Keratinocyte (primary cell): ENCODE measurements around the gene ETV4. TPM values are rescaled to one million over a fixed set of nuclear protein-coding genes. Genes with fewer than 3 reads are reported as not detected.

Experiments used
- DNase-seq: peaks from one replicate; pipeline ENCODE4 v3.0.0-alpha.2; 2011; ENCODE audit warnings: low read depth, missing footprints, low spot score
- FAIRE-seq: peaks from 2 replicates; lab custom pipeline; 2011; peaks lifted over from hg19 to GRCh38; lab: Jason Lieb, UNC
- H2AFZ ChIP-seq: 2 replicates; pipeline ENCODE4 v1.6.0; 2012; ENCODE audit warnings: low read length, control low read depth, inconsistent platforms; ENCODE audit not compliant: control insufficient read depth
- H3K27ac ChIP-seq: 2 replicates; pipeline ENCODE4 v1.5.1; 2011; ENCODE audit warnings: low read length; ENCODE audit not compliant: control insufficient read depth, insufficient read depth
- H3K27me3 ChIP-seq: 3 replicates; pipeline ENCODE4 v1.6.0; 2011; ENCODE audit warnings: low read length; ENCODE audit not compliant: control insufficient read depth, insufficient read depth; ENCODE audit errors: extremely low read depth
- H3K36me3 ChIP-seq, 2 experiments: 2 replicates in 1 of 2; 3 replicates in 1 of 2; pipeline ENCODE4 v1.5.1; 2011; ENCODE audit warnings: low read length in 2 of 2, mild to moderate bottlenecking in 1 of 2; ENCODE audit not compliant: control insufficient read depth in 2 of 2, insufficient read depth in 2 of 2; ENCODE audit errors: extremely low read depth in 1 of 2
- H3K4me1 ChIP-seq: 3 replicates; pipeline ENCODE4 v1.5.1; 2011; ENCODE audit warnings: low read length; ENCODE audit not compliant: control insufficient read depth, insufficient read depth; ENCODE audit errors: extremely low read depth
- H3K4me2 ChIP-seq: 3 replicates; pipeline ENCODE4 v1.6.0; 2011; ENCODE audit warnings: low read depth, low read length; ENCODE audit not compliant: control insufficient read depth, insufficient read depth; ENCODE audit errors: extremely low read depth
- H3K4me3 ChIP-seq, 3 experiments: fragments of 200-600 bp in 1 of 3; sonication (generic) in 1 of 3; 2 replicates in 2 of 3; 3 replicates in 1 of 3; pipeline ENCODE4 v1.5.1; 2011 to 2016; ENCODE audit warnings: low read length in 3 of 3, mild to moderate bottlenecking in 3 of 3, control low read depth in 2 of 3, inconsistent platforms in 1 of 3, low read depth in 1 of 3, mixed read lengths in 1 of 3, mixed run types in 1 of 3, moderate library complexity in 1 of 3; ENCODE audit not compliant: control insufficient read depth in 2 of 3, insufficient read depth in 2 of 3; ENCODE audit errors: extremely low read depth in 1 of 3
- H3K79me2 ChIP-seq: 2 replicates; pipeline ENCODE4 v1.6.0; 2012; ENCODE audit warnings: low read length; ENCODE audit not compliant: control insufficient read depth, insufficient read depth
- H3K9ac ChIP-seq: 3 replicates; pipeline ENCODE4 v1.6.0; 2011; ENCODE audit warnings: low read length; ENCODE audit not compliant: control insufficient read depth, insufficient read depth; ENCODE audit errors: extremely low read depth
- H3K9me1 ChIP-seq: 3 replicates; pipeline ENCODE4 v1.6.0; 2011; ENCODE audit warnings: low read length; ENCODE audit not compliant: control insufficient read depth, insufficient read depth; ENCODE audit errors: extremely low read depth
- H3K9me3 ChIP-seq: 2 replicates; pipeline ENCODE4 v1.5.1; 2012; ENCODE audit warnings: low read depth, low read length; ENCODE audit not compliant: control insufficient read depth
- H4K20me1 ChIP-seq: 3 replicates; pipeline ENCODE4 v1.6.0; 2011; ENCODE audit warnings: low read length; ENCODE audit not compliant: control insufficient read depth, insufficient read depth; ENCODE audit errors: extremely low read depth
- EZH2 ChIP-seq: IDR thresholded peaks from one replicate; pipeline ENCODE4 v1.6.1; 2012; ENCODE audit warnings: inconsistent platforms, mild to moderate bottlenecking, low read length, moderate library complexity
- dilution Hi-C: fragments of 300-500 bp; cut with MboI; formaldehyde crosslinking; loops from one replicate; pipeline ENCODE4 v1.7.0; 2020; ENCODE audit warnings: low sequenced_read_pairs; ENCODE audit not compliant: extremely low pct_ligation_motif_present
- polyA minus RNA-seq, 3 experiments: library from RNA; depleted of rRNA, polyadenylated mRNA; stranded (reverse); fragments of >200 nt; gene quantifications; 1 replicate in 1 of 3; 2 replicates in 1 of 3; 3 replicates in 1 of 3; pipeline ENCODE4 v1.2.3, GENCODE V29; 2011
- polyA plus RNA-seq, 5 experiments: library from polyadenylated mRNA; depleted of rRNA in 3 of 5; stranded (reverse) in 3 of 5; stranded (forward) in 1 of 5; unstranded in 1 of 5; fragments of >200 nt; gene quantifications; 1 replicate in 1 of 5; 2 replicates in 3 of 5; 3 replicates in 1 of 5; pipeline versions ENCODE4 v1.2.1 to v1.2.3, GENCODE V29; 2011 to 2012; ENCODE audit warnings: missing spikeins in 2 of 5, low read depth in 1 of 5, low replicate concordance in 1 of 5
- TF ChIP-seq, protein P1 (sequence below), 3 experiments: IDR thresholded peaks in 1 of 3; conservative IDR thresholded peaks in 1 of 3; optimal IDR thresholded peaks in 1 of 3; 2 replicates in 2 of 3; 3 replicates in 1 of 3; pipeline versions ENCODE3 to v1.5.1; 2011; ENCODE audit warnings: low read length in 3 of 3, mild to moderate bottlenecking in 3 of 3, moderate library complexity in 2 of 3, control low read depth in 1 of 3, inconsistent platforms in 1 of 3; ENCODE audit not compliant: insufficient read depth in 2 of 3; ENCODE audit errors: extremely low read depth in 1 of 3

Gene ETV4
- polyA plus RNA-seq: 20.9 to 49.7 TPM (median 33.6 TPM) in 3 replicates
- 12.1 TPM for polyA plus RNA-seq (2011; ENCODE audit: low read depth)
- 20.1 and 31.5 TPM in 2 replicates for polyA plus RNA-seq (2011; cell fraction: cytosol; rRNA removed)
- 31.1 and 41.0 TPM in 2 replicates for polyA plus RNA-seq (2011; cell fraction: nucleus; rRNA removed)
- polyA plus RNA-seq (2012; ENCODE audit: low replicate concordance): 25.3 and 57.1 TPM in 2 replicates
- polyA minus RNA-seq: 23.2 to 57.2 TPM (median 36.7 TPM) in 3 replicates
- 34.0 TPM for polyA minus RNA-seq (2011; cell fraction: cytosol; rRNA and poly(A)+ RNA removed)
- 13.2 TPM in 2 replicates for polyA minus RNA-seq (2011; cell fraction: nucleus; rRNA and poly(A)+ RNA removed)

DNA sequence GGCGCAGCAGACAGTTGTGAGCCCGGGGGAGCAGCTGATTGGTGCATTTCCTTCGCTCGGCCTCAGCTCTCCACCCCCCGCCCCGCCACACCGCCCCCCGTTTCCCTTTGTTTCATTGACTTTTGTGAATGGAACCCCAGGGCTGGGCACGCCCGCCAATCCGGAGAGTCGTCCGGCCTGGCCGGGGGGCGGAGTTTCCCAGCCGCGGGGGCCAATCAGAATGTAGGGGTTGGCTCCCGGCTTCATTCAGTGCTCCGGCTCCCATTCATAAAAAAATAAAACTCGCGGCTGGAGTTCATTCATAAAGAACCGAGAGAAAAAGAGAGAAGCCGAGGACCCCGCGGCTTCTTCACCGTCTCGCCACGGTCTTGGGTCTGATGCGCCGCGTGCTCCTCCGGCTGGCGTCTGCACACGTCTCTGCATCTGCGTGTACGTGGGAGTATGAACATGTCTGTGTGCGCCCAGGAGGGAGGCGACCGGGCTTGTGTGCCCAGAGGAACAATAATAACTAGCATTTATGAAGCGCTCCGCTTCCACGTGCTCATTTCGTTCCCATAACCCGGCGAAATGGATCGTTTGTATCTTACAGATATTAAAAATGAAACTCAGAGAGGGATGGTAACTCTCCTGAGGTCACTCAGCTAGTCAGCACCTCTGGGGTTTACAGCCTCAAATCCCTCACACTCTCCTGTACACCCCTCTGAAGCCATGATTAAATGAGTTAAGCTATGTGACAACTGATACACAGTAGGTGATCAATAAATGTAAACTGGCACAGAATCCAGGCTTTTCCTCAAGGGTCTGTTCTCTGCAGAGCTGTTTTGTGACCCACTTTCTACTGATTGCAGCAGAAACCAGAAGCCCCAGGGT, at the start of gene ETV4:
ETV4 (minus strand) TSS at position 22 of the 870 bp plus-strand sequence. CDS start 723 bp downstream, outside the sequence.
- Histone ChIP-seq H3K9ac (peak within 1 kb of the TSS; percentile 94), H3K27ac (peak within 1 kb of the TSS; percentile 96), H3K4me1 (peaks cover 57% of the 10 kb centered on the region), H3K9me1 (no peaks in the 10 kb centered on the region), H3K4me2 (peak within 1 kb of the TSS; percentile 98), H4K20me1 (no peaks in the 10 kb centered on the region), H3K79me2 (peaks cover 27% of the 10 kb centered on the region), H3K36me3 (peaks cover 0 to under 1% of the 10 kb centered on the region in 2 experiments), H3K27me3 (no peaks in the 10 kb centered on the region), H2AFZ (peak within 1 kb of the TSS; percentile 76), H3K4me3 (peak within 1 kb of the TSS; percentile 57 to 92 (median 80)), H3K9me3 (no peaks in the 10 kb centered on the region)
- TF ChIP-seq, protein P1, sequence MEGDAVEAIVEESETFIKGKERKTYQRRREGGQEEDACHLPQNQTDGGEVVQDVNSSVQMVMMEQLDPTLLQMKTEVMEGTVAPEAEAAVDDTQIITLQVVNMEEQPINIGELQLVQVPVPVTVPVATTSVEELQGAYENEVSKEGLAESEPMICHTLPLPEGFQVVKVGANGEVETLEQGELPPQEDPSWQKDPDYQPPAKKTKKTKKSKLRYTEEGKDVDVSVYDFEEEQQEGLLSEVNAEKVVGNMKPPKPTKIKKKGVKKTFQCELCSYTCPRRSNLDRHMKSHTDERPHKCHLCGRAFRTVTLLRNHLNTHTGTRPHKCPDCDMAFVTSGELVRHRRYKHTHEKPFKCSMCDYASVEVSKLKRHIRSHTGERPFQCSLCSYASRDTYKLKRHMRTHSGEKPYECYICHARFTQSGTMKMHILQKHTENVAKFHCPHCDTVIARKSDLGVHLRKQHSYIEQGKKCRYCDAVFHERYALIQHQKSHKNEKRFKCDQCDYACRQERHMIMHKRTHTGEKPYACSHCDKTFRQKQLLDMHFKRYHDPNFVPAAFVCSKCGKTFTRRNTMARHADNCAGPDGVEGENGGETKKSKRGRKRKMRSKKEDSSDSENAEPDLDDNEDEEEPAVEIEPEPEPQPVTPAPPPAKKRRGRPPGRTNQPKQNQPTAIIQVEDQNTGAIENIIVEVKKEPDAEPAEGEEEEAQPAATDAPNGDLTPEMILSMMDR (optimal IDR thresholded peaks at IDR 0.05 in 1 of 3, IDR thresholded peaks at IDR 0.05 in 1 of 3, conservative IDR thresholded peaks at IDR 0.05 in 1 of 3; ENCODE audit: extremely low read depth in 1 of 3, insufficient read depth in 2 of 3, low read length in 3 of 3): no peak
- TF ChIP-seq EZH2: no peak
- dilution Hi-C loops: no loop called here
- FAIRE-seq (peak; percentile 71), DNase-seq (no peak)

- FAIRE-seq (peak; percentile 87), DNase-seq (no peak)
- dilution Hi-C loops: no loop called here
- peak overlapping the region; percentile 35 for H3K4me2 ChIP-seq
- no peaks in the 10 kb centered on the region for H4K20me1 ChIP-seq
- H3K9me1 ChIP-seq: no peaks in the 10 kb centered on the region
- H3K4me3 ChIP-seq: no peak overlapping the region
- no peak overlapping the region for H3K27ac ChIP-seq
- H3K79me2 ChIP-seq: no peaks in the 10 kb centered on the region
- TF ChIP-seq, protein P1 (optimal IDR thresholded peaks at IDR 0.05 in 1 of 3, IDR thresholded peaks at IDR 0.05 in 1 of 3, conservative IDR thresholded peaks at IDR 0.05 in 1 of 3; ENCODE audit: extremely low read depth in 1 of 3, insufficient read depth in 2 of 3, low read length in 3 of 3): no peak
- no peak for TF ChIP-seq EZH2
- peaks cover 41% of the 10 kb centered on the region for H3K4me1 ChIP-seq
- no peaks in the 10 kb centered on the region for H3K9me3 ChIP-seq
- no peak overlapping the region for H3K9ac ChIP-seq
- no peaks in the 10 kb centered on the region for H3K27me3 ChIP-seq
- H3K36me3 ChIP-seq: no peaks in the 10 kb centered on the region
- H2AFZ ChIP-seq: no peak overlapping the region
Observed at GRCh38 chr17:43595466-43595865, 49.3 kb upstream of the ETV4 start.
